Suppressor macrophage treated with lipopolysaccharide for 1 hour (primary cell): Measurements from ENCODE around the gene SHQ1.

ENCODE experiments used
- DNase-seq, 3 donors: peaks; one replicate each; pipeline ENCODE4 v3.0.0-alpha.2; 2020 to 2022

SHQ1 gene

DNA sequence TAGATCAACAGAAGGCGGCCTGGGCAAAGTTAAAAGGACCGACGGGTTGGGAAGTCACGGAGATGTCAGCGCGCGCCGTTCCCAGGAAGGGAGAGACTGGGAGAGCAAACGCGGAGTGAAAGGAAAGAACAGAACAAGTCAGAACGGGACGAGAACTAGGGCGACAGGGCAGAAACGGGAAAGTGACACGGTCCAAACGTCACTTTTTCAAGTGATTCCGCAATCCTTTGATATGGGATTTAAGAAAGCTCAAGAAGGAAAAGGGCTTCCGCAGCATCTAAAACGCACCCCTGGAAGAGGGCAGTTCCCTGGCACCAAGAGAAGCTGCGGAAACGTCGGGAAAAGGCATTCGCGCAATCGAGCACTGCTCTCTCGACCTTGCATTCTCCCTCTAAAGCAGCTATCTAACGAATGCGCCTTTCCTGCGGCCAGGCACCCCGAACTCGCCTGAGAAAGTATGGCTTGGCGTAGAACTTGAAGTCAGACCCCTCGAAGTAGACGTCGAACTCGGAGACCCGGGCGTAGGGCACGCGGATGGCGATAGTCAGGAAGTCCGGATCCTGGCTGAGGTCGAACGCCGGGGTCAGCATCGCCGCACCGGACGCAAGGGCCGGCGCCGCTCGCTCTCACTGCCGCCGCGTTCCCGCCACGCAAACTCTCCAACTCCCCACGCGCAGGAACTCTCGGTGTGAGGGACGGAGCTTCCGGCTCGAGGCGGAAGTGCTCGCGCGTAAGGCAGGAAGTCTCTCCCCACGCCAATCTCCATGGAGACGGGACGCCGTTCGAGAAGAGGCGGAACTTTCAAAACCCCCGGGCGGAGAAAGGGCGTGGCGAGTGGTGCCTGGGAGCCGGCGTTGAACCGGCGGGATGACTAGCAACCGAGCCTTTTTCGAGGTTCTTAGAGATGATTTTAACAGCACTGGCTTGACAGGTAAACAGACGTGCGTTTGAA is at the start of gene SHQ1:
SHQ1 (minus strand) TSS at position 695 of the 952 bp plus-strand sequence; CDS start at position 590, 105 bp downstream.
- peak; percentile 98 to 99 (median 98) for DNase-seq

DNA sequence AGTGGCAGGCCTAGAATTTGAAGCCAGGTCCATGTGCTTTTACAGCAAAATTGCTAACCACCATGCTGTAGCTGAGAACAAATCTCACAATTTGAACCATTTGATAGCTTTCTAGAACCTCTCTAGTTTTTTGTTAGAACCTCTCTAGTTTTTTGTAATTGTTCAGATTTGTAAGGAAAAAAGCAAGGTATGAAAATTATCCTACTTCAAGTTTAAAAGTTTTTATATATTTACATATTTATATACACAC is 49.4 kb upstream of the SHQ1 start:
- DNase-seq: no peak

DNA sequence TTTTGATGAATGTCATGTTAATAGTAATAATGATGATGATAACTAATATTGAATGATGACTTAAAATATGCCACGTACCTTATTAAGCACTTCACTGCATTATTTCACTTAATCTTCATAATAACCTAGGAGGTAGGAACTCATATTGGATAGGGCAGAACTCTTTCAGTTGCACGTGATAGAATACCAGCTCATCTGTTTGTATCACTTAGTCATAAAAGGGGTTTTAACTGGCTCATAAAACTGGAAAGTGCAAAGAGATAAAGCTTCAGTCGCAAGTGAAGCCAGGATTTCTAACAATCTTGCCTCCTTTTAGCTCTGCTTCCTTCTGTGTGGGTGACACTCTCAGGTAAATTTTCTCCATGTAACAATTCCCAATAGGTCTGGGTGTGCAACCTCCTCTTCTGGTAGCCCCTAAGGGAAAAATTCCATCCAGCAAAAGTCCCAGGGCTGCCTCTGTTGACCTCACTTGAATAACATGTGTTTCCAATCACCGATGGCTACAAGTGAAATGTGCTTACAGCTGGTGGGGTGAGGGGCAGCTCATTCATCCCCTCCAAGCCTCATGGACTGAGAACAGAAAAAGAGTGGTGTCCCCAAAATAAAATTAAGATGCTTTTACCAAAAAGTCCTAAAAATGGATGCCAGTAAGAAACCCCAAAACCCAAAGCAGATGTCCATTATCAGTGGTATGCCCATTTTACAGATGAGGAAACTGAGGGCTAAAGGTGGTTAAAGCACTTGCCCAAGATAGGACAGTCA is 48.9 kb upstream of the SHQ1 start:
- no peak for DNase-seq

DNA sequence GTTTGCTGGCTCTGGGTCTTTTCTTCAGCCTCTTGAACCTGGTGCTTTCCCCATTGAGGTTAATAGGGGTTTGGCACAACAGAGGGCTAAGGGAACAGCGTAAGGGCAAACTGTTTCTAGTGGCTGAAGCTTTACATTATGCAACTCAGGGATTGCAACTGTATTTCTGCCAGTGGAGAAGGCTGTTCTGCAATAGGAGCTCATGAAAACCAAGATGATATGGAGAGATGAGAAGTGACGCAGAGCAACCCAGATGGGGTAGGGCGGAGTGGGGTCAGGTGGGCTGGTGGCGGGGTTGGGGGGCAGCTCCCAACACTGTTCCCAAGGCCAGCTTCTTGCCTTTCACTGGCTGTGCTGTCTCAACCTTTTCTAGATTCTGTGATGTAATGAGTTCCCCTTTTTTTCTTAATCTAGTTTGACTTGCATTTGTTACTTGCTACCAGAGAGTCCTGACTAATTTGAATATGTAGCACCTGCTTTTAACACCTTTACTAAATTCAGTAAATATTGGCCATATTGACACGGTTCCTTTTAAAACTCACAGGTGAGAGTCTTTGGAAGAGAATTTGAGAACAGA is 46.8 kb upstream of the SHQ1 start:
- DNase-seq: peak; percentile 29 to 44 (median 42)

DNA sequence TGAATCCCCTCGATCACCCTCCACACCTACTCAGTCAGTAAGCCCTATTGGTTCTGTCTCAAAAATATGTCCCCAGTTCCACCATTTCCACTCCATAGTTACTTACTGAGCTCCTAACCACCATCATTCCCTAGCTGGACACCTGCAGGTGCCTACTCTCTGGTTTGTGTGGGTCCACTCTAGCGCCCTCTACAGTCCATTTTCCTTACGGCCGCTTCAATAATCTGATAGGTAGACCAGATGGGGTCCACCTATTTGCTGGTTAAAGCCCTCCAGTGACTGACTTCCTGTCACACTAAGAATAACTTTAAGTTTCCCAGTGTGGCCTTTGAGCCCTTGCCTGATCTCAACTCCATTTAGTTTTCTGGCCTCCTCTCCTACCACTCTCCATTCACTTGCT is 44.6 kb upstream of the SHQ1 start:
- DNase-seq: no peak

DNA sequence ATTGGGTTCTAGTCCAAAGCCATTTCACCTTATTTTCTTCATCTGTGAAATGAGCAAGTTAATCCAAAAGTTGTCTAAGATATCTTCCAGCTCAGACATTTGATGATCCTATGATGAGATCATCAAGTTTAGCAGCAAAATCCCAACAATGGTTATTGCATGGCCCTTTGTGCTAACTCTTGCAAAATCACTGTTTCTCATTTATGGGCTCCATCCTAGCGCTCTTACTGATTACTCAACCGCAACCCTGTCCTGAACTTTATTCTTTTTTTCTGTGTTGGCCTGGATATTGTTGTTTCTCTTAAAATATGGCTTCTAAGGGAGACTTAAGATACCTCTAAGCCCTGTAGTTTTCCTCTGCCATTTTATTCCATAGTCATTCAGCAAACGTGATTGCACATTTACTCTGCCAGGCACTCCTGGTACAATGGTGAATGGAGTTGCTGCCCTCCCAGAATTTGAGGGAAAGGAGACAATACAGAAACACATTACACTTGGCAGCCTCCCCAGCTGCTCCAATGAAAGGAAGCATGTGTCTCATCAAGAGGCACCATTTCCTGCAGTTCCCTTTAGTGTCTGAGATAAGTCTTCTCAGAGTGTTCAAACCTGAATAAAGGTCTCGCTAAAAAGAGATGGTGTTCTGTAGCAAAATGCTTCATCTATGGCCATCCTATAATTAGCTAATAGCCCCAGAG is 44.0 kb upstream of the SHQ1 start:
- DNase-seq: peak; percentile 60 to 86 (median 78)

DNA sequence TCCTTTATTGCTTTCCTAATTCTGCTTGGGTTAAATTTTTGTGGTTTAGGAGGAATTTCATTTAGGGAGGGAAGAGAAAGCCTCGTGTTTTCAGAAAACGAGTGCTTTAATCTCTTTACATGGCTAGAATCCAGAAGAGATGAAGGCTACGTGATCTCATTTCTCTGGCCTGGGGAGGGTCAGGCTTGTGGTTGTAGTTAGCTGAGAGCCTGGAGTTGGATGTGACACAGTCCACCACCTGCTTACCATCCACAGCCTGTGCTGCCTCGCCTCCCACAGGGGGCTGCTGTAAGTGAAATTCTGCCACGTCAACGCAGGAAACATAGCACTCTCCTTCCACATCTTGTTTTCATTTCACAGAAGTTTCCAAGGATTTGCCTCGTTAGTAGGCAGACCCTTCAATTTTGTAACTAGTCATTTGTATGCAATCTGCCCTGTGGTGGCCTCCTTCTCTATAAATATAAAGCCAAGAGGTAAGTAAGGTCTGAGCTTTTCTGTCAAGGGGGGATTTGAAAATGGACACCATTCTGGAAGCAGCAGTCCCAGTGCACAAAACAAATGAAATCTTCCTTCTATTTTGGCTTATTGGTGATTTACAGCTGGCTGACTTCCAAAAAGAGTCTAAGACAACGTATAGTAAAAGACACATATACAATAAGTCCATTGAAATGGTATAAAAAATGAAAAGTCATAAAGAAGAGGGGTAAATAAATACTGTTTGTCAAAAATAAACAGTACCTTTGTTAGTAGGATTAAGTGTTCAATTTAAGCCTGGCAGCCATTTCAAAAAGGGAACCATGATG is 43.0 kb upstream of the SHQ1 start:
- DNase-seq: no peak

DNA sequence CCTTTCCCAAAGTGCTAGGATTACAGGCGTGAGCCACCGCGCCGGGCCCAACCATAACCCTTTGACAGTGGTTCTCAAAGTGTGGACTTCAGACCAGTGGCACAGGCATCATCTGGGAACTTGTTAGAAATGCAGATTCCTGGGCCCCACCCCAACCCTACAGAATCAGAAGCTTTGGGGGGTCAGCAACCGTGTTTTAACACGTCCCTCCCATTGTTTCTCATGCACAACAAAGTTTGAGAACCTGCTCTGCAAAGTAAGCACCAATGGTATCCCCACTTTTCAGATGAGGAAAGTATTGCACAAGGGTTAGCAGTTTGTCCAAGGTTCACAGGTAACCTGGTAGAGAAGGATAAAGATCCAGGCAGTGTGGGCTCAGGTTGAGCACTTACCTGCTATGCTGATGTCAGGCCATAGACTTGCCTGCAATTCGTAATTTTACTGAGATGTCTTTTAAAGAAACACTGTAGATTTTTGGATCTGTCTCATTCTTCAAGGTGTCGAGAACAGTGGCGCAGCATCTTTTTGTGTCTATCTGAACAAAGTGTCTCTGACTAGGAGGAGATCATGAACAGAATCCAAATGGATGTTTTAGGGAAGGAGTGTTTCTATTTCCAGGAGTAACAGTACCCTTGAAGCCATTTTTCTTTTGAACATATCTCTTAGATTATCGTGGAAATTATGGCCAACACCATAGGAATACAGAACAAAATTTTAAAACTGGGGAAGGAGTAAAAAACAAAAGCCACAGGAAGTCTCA is 42.1 kb upstream of the SHQ1 start:
- DNase-seq: no peak

DNA sequence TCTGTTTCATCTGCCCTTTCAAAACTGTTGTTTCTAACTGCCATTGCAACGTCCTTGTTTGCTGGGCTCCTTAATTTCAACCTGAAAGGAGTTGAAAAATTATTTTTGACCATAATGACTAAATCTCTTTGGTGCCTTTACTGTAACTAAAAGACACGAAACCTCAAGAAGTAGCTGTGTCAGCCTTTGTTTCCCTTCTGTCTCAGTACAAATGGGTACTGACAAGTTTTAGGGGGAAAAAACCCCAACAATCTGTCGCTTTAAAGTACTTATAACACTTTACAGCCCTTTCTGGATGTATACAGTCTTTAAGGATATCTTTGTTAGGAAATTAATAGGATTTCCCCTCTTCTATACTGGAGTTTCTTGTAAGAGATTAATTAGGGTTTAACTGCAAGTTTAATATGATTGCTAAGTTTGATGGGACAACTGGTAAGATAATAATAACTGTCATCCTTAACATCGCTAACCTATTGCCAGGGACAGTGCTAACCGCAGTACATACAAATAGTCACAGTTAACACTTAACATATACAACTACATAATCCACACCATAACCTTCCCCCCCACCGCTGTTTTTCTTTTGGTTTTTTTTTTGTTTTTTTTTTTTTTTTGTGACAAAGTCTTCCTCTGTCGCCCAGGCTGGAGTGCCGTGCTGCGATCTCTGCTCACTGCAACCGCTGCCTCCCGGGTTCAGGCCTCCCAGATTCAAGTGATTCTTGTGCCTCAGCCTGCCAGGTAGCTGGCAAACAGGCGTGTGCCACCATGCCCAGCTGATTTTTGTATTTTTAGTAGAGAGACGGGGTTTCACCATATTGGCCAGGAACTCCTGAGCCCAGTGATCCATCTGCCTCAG is 41.3 kb upstream of the SHQ1 start:
- DNase-seq: no peak

DNA sequence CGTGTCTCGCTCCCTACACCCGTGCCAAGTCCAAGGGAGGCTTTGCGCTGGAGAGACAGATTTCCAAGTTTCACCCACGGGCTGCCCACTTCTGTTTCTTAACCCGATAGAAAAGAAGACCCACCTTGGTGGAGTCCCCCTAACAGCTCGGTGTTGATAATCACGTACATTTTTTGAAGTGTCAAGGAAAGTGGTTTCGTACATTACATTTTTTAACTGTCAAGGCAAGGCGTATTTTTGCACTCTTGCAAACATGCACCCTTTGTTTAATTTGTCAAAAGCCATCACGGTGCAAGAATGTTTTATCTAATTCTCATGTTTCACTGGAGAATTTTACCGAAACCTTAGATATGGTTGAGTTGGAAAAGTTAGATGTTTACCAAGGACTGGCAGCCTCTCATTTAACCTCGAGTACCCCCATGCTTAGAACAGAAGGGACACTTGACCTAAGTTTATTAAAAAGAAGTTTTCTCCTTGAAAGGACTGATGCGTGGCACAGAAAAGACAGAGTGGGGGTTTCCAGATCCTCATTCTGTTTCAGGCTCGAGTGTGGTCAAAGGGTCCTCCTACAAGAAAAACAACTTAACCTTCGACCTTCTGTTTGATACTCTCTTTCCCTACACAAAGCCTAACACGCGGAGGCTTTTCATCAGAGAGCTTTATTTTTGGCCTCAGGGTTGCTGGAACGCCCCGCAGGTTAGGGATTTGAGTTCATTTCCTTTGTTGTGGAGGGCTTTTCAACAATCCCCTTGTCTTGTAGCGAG is 40.5 kb upstream of the SHQ1 start:
- no peak for DNase-seq

DNA sequence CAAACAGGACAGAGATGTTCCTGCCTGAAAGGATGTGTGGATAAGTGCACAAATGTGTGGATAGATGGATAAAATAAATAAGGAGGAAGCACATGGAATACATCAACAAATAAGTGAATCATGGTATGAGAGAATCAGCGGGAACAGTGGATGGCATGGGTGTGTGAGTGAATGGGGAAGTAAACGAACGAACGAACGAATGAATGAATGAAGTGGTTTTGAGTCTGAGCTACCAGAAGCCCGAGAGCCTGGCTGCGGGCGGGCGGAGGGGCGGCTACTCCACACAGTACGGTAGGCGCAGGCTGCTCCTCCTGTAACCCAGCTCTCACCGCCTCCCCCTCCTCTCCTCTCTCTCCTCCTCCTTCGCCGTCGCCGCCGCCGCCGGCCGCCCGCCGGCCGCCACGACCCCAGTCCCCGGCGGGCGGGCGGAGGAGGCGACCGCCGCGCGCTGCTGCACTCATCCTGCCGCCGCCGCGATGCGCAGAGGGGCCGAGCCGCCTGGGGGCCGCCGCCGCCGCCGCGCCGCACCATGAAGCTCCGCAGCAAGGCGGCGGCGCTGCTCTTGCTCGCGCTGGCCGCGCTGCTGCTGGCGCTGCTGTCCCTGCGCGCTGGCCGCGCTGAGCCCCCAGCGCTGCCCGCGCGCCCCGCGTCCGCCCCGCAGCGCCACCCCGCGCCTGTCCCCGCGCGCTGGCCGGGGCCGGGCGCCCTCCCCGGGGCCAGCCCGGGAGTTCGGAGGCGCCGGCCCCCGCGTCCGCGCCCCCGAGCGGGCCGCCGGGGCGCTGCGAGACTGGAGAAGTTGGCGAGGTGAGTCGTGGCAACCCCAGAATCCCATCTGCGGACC is 39.7 kb upstream of the SHQ1 start, which contains the start of gene GXYLT2:
GXYLT2 (plus strand) TSS at position 342 of the 841 bp plus-strand sequence; CDS start at position 530, 188 bp downstream.
- peak; percentile 54 to 66 (median 54) for DNase-seq

DNA sequence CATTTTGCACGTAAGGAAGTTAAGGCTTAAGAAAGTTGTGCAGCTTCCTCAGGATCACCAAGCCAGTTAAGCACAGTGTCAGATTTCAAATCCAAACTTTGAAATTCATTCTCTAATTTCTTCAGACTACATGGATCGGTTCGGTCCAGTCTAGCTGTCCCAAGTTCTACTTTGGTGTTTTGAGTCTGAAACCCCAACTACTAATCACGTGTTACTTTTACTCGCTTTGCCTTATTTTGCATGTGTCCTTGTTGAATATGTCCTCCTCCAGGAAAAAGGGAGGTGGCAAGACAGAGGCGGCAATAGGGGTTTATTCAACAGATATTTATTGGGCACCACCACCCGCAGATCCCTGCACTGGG is 39.1 kb upstream of the SHQ1 start:
- DNase-seq: no peak

DNA sequence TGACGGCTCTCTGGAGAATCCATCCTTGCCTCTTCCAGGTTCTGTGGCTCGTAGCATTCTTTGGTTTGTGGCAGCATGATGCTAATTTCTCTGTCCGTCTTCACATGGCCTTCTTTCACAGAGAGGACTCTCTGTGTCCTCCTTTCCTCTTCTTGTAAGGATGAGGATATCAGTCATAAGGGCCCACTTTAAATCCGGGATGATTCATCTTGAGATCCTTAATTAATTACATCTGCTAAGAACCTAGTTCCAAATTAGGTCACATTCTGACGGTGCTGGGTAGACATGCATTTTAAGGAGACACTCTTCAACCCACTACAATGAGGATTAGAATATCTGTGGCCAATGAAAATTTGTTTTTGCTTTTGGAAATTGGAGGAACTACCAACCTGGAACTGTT is 23.9 kb upstream of the SHQ1 start:
- DNase-seq: no peak

DNA sequence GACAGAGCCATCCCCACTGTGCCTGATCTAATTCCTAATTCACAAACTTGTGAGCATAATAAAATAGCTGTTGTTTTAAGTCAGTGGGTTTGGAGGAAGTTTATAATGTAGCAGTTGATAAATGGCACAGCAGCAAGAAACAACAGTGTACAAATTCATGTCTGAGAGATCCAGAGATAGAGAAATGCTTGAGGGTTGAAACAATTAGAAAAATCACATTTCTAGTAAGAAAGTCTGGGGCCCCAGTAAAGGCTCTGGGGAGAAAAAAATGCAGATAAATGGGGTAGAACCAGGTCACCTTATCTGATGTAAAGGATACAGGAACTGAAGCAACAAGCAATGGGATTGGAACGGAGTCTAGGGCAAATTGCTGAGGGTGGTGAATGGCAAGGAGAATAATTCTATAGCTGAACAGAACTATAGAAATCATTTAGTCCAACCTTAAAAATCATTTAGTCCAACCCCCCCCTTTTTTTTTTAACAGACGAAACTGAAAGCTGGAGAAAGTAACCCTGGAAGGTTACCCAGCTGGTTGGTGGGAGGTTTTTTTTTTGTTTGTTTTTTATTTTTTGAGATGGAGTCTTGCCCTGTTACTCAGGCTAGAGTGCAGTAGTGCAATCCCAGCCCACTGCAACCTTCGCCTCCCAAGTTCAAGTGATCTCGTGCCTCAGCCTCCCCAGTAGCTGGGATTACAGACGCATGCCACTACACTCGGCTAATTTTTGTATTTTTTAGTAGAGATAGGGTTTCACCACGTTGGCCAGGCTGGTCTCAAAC is 14.3 kb upstream of the SHQ1 start:
- DNase-seq: no peak

DNA sequence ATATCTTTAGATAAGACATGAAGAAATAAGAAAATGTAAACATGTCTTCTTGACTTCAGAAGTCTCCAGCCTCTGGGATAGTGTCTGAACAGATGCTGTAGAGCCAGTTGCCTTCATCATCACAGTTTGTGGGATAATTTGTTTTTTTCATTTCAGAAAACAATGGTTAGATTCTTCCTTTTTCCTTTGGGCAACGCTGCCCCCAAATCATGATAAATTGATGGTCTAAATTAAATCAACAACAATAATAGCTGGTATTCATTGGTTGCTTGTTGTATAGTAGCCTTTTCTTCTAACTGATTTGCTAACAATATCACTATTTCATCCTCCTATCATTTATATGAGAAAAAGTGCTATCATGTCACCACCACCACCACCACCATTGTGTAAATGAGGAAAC is 12.6 kb upstream of the SHQ1 start:
- DNase-seq: no peak

DNA sequence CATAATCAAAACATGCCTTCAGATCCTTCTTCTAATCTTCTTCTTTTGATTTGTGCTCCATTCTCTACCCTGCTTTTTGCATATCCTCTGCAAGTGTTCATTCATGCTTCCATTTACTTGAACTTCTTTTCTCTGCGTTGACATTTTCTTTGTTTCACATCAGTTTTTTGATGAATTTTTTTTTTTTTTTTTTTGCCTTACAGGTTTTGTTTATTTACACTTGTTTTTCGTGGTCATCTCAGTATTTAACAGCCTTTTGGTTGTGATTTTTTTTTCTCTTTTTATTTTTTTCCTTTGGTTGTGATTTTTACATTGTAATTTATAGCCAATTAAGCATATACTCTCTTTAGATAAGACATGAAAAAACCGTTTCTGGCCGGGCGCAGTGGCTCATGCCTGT is 11.8 kb upstream of the SHQ1 start:
- no peak for DNase-seq

DNA sequence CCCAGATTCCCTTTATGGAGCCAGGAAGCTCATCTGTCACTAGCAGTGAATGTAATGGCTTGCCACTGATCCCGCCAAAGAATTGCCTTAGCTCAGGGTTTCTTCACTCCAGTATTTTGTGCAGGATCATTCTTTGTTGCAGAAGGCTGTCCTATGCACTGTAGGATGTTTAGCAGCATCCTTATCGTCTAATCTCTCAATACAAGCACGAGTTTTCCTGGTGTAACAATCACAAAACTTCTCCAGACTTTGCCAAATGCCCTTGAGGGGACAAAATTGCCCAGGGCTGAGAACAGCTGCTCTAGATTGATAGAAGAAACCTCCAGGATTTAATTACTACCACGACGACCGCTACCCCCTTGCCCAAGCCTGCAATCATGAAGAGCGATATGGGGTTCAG is 6.8 kb upstream of the SHQ1 start:
- no peak for DNase-seq

DNA sequence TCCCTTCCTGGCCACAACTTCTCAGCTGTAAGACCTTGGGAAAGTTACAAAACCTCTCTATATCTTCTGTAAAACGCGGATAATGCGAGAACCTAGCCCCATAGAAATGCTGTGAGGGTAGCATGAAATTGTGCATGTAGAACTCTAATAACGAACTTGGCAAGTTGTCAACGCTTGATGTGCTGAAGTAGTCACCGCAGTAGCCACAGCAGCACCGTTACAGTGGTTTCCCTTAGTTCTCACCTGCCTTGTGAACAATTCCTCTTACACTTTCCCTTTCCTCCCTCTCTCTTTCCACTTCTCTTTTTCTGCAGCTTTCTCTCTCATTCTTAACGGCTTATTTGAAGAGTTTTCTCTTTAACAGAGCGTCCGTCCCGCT is 447 bp upstream of the SHQ1 start:
- DNase-seq: peak in 2 of 3 donors; percentile 21 to 36
